Stimulated activated CD4-positive, alpha-beta T cell treated with anti-CD3 and anti-CD28 coated beads, Interleukin-4, amount 100 ng/mL, for 4 hours (primary cell): ENCODE results near the gene ZNRD2.

ENCODE experiments used
- DNase-seq, 2 experiments: peaks; one replicate each; pipeline ENCODE4 v3.0.0-alpha.2; 2020

Gene ZNRD2

GRCh38 chr11:65611758-65612603 lies 41.7 kb downstream of the ZNRD2 start:
- DNase-seq, result no peak

- no peak for DNase-seq
Observed at GRCh38 chr11:65612691-65613090, 42.4 kb downstream of the ZNRD2 start.

- peak in 1 of 2 experiments; percentile 34 for DNase-seq
Observed at GRCh38 chr11:65613091-65613928, 43.0 kb downstream of the ZNRD2 start.

GRCh38 chr11:65615229-65615949 lies 45.1 kb downstream of the ZNRD2 start, which contains the start of gene PCNX3:
Gene PCNX3 (plus strand): TSS chr11:65615776. CDS start chr11:65616312, 536 bp downstream.
- peak; percentile 99 to 100 for DNase-seq

GRCh38 chr11:65615950-65616574 lies 45.8 kb downstream of the ZNRD2 start:
- peak in 1 of 2 experiments; percentile 59 for DNase-seq

GRCh38 chr11:65616575-65617001 lies 46.3 kb downstream of the ZNRD2 start:
- no peak for DNase-seq

GRCh38 chr11:65617136-65617850 lies 47.0 kb downstream of the ZNRD2 start:
- no peak for DNase-seq

- DNase-seq, result no peak
Observed at GRCh38 chr11:65617990-65618751, 47.9 kb downstream of the ZNRD2 start.

GRCh38 chr11:65618763-65619162 lies 48.5 kb downstream of the ZNRD2 start:
- no peak for DNase-seq

- no peak for DNase-seq
Observed at GRCh38 chr11:65619281-65619928, 49.1 kb downstream of the ZNRD2 start.

GRCh38 chr11:65620666-65621065 lies 50.4 kb downstream of the ZNRD2 start:
- no peak for DNase-seq

- DNase-seq, result no peak
Observed at GRCh38 chr11:65621460-65621859, 51.2 kb downstream of the ZNRD2 start.
